Fibroblast of skin of right biceps (primary cell): Measurements from ENCODE around the gene POLR2L.
A peak's percentile ranks its signal among the peaks of the same experiment; 100 is the strongest.

Experiments
- DNase-seq: peaks from one replicate; pipeline ENCODE4 v3.0.0-alpha.2; 2013

Gene POLR2L

GRCh38 chr11:808427-809286 lies 33.7 kb downstream of the POLR2L start:
- DNase-seq: no peak

- DNase-seq: no peak
Measured at GRCh38 chr11:804599-804964, 37.7 kb downstream of the POLR2L start.

- DNase-seq: no peak
Measured at GRCh38 chr11:803770-804598, 38.3 kb downstream of the POLR2L start.

GRCh38 chr11:803467-803742 lies 38.9 kb downstream of the POLR2L start:
- DNase-seq: no peak

GRCh38 chr11:802693-803466 lies 39.4 kb downstream of the POLR2L start:
- DNase-seq: no peak

- DNase-seq: no peak
Measured at GRCh38 chr11:802018-802617, 40.2 kb downstream of the POLR2L start.

- DNase-seq: no peak
Measured at GRCh38 chr11:801097-801780, 41.1 kb downstream of the POLR2L start.

- DNase-seq: no peak
Measured at GRCh38 chr11:800473-800872, 41.9 kb downstream of the POLR2L start.

- DNase-seq: no peak
Measured at GRCh38 chr11:799641-800316, 42.5 kb downstream of the POLR2L start.

GRCh38 chr11:798093-798713 lies 44.1 kb downstream of the POLR2L start, which contains the start of gene SLC25A22:
Gene SLC25A22, minus strand, starts transcription at chr11:798281. Its CDS starts 3,275 bp downstream, at chr11:795006.
- peak; percentile 76 for DNase-seq

GRCh38 chr11:797296-798092 lies 44.8 kb downstream of the POLR2L start:
- peak; percentile 85 for DNase-seq

- no peak for DNase-seq
Measured at GRCh38 chr11:796565-797295, 45.6 kb downstream of the POLR2L start.

- DNase-seq: peak; percentile 88
Measured at GRCh38 chr11:795634-796564, 46.4 kb downstream of the POLR2L start.

GRCh38 chr11:794766-795633 lies 47.3 kb downstream of the POLR2L start:
- DNase-seq: no peak

GRCh38 chr11:794013-794765 lies 48.1 kb downstream of the POLR2L start:
- no peak for DNase-seq

GRCh38 chr11:793556-793955 lies 48.8 kb downstream of the POLR2L start:
- no peak for DNase-seq

- no peak for DNase-seq
Measured at GRCh38 chr11:792873-793272, 49.5 kb downstream of the POLR2L start.
